MCF 10A (cell line): ENCODE data around the gene TAPBP. TPM values are rescaled to one million over a fixed set of nuclear protein-coding genes. Genes with fewer than 3 reads are reported as not detected.

ENCODE experiments used
- BruUV-seq: library from RNA; stranded (reverse); fragments of 400-500 nt; replicated peaks from 2 replicates; lab custom pipeline; 2021; lab: Mats Ljungman, UMichigan
- CTCF ChIA-PET: fragments of 300-600 bp; sonication (Branson Sonifier 250); formaldehyde crosslinking; extraction: SDS; loops from one replicate; lab custom pipeline; 2021; ENCODE audit warnings: antibody characterized with exemption, inconsistent platforms; lab: Yijun Ruan, JAX
- POLR2A ChIA-PET: fragments of 300-600, 350-650 bp; sonication (Branson Sonifier 250); formaldehyde crosslinking; extraction: SDS; loops from one replicate; lab custom pipeline; 2020; ENCODE audit warnings: antibody characterized with exemption, inconsistent platforms; lab: Yijun Ruan, JAX
- DNase-seq: peaks from one replicate; pipeline ENCODE4 v3.0.0-alpha.2; 2018; ENCODE audit not compliant: unreplicated experiment
- H3K27ac Mint-ChIP-seq: one replicate; pipeline ENCODE4 v1.8.0; 2022; ENCODE audit warnings: mild to moderate bottlenecking, low read depth, mixed read lengths; ENCODE audit not compliant: unreplicated experiment
- H3K27me3 Mint-ChIP-seq: one replicate; pipeline ENCODE4 v1.8.0; 2022; ENCODE audit warnings: mixed read lengths; ENCODE audit not compliant: insufficient read depth, unreplicated experiment
- H3K36me3 Mint-ChIP-seq: one replicate; pipeline ENCODE4 v1.8.0; 2022; ENCODE audit warnings: mild to moderate bottlenecking, moderate library complexity, mixed read lengths; ENCODE audit not compliant: insufficient read depth, unreplicated experiment
- H3K4me1 Mint-ChIP-seq: one replicate; pipeline ENCODE4 v1.8.0; 2022; ENCODE audit warnings: mixed read lengths; ENCODE audit not compliant: insufficient read depth, unreplicated experiment
- H3K4me3 Mint-ChIP-seq: one replicate; pipeline ENCODE4 v1.8.0; 2022; ENCODE audit warnings: mild to moderate bottlenecking, moderate library complexity, mixed read lengths; ENCODE audit not compliant: unreplicated experiment
- H3K9me3 Mint-ChIP-seq: one replicate; pipeline ENCODE4 v1.8.0; 2022; ENCODE audit warnings: mixed read lengths; ENCODE audit not compliant: unreplicated experiment
- CTCF ChIP-seq: fragments of 200-600 bp; IDR thresholded peaks from one replicate; pipeline ENCODE4 v1.8.0; 2022; ENCODE audit warnings: antibody characterized with exemption, mild to moderate bottlenecking; ENCODE audit not compliant: unreplicated experiment
- intact Hi-C: fragments of 100-400 bp; cut with micrococcal nuclease; formaldehyde crosslinking; loops from 2 replicates; pipeline ENCODE4 v1.14.1; 2022
- total RNA-seq: library from RNA; stranded (reverse); gene quantifications from 2 replicates; pipeline ENCODE4 v1.2.3, GENCODE V29; 2022

TAPBP gene
- total RNA-seq, 1 experiment from 2014 or later = 84.9 TPM

- no peaks in the 10 kb centered on the region for H3K9me3 Mint-ChIP-seq
- H3K4me3 Mint-ChIP-seq = no peak overlapping the region
- H3K4me1 Mint-ChIP-seq = peaks cover 15% of the 10 kb centered on the region
- no TSS peak for BruUV-seq
- ChIA-PET CTCF (interaction anchor here (0.6 to 0.7 kb wide), 4 partner anchors 9 to 130 kb away, joined by 3 to 4 read pairs (median 3); partner anchors contain the start of gene WDR46), POLR2A (interaction anchor here (0.7 to 5.6 kb wide), 6 partner anchors 8 to 308 kb away, joined by 3 to 73 read pairs (median 8); partner anchors contain the start of genes PFDN6, RPS18, VPS52 and WDR46)
- peaks cover 61% of the 10 kb centered on the region for H3K36me3 Mint-ChIP-seq
- no peaks in the 10 kb centered on the region for H3K27me3 Mint-ChIP-seq
- no peak overlapping the region for H3K27ac Mint-ChIP-seq
- intact Hi-C loops = loop anchor here (1.0 to 5.0 kb wide), 3 partner anchors 19 to 127 kb away; partner anchors contain the start of gene RGL2
- peak; percentile 74 for DNase-seq
- peak; percentile 72 for TF ChIP-seq CTCF
Observed at GRCh38 chr6:33279971-33280511, 33.8 kb downstream of the TAPBP start.

GRCh38 chr6:33279257-33279695 is 34.6 kb downstream of the TAPBP start:
- no peak overlapping the region for H3K4me3 Mint-ChIP-seq
- no peaks in the 10 kb centered on the region for H3K27me3 Mint-ChIP-seq
- no peak overlapping the region for H3K27ac Mint-ChIP-seq
- ChIA-PET POLR2A (interaction anchor here (0.7 to 5.6 kb wide), 4 partner anchors 9 to 307 kb away, joined by 3 to 73 read pairs (median 19); partner anchors contain the start of genes PFDN6 and WDR46), CTCF (interaction anchor here (0.5 to 2.0 kb wide), 7 partner anchors 8 to 131 kb away, joined by 3 to 9 read pairs (median 3); partner anchors contain the start of genes RPS18, VPS52 and WDR46)
- TSS peak; percentile 30 for BruUV-seq
- no peak for DNase-seq
- H3K9me3 Mint-ChIP-seq = no peaks in the 10 kb centered on the region
- intact Hi-C loops = loop anchor here (2.0 kb wide), 1 partner anchor 20 kb away; the partner anchor contains the start of gene RGL2
- peaks cover 61% of the 10 kb centered on the region for H3K36me3 Mint-ChIP-seq
- H3K4me1 Mint-ChIP-seq = peaks cover 22% of the 10 kb centered on the region
- no peak for TF ChIP-seq CTCF

GRCh38 chr6:33278810-33279209 is 35.1 kb downstream of the TAPBP start:
- Mint-ChIP-seq H3K27ac (no peak overlapping the region), H3K4me3 (no peak overlapping the region), H3K27me3 (no peaks in the 10 kb centered on the region), H3K4me1 (peaks cover 25% of the 10 kb centered on the region), H3K9me3 (no peaks in the 10 kb centered on the region), H3K36me3 (peaks cover 61% of the 10 kb centered on the region)
- ChIA-PET CTCF (interaction anchor here (0.8 to 2.9 kb wide), 4 partner anchors 10 to 30 kb away, joined by 3 to 18 read pairs (median 6); partner anchors contain the start of genes PFDN6 and WDR46), POLR2A (interaction anchor here (0.9 to 5.6 kb wide), 6 partner anchors 10 to 307 kb away, joined by 4 to 73 read pairs (median 10); partner anchors contain the start of genes PFDN6, WDR46 and ZBTB22)
- BruUV-seq = no TSS peak
- no peak for TF ChIP-seq CTCF
- intact Hi-C loops = loop anchor here (2.0 kb wide), 1 partner anchor 20 kb away; the partner anchor contains the start of gene RGL2
- no peak for DNase-seq

GRCh38 chr6:33278392-33278741 is 35.5 kb downstream of the TAPBP start:
- Mint-ChIP-seq H3K4me1 (peaks cover 28% of the 10 kb centered on the region), H3K27ac (no peak overlapping the region), H3K36me3 (peaks cover 61% of the 10 kb centered on the region), H3K4me3 (no peak overlapping the region), H3K9me3 (no peaks in the 10 kb centered on the region), H3K27me3 (no peaks in the 10 kb centered on the region)
- no peak for TF ChIP-seq CTCF
- DNase-seq = no peak
- BruUV-seq = no TSS peak
- ChIA-PET POLR2A (interaction anchor here (0.9 to 5.6 kb wide), 8 partner anchors 10 to 306 kb away, joined by 4 to 73 read pairs (median 10); partner anchors contain the start of genes PFDN6, RGL2, WDR46 and ZBTB22), CTCF (interaction anchor here (0.8 to 2.9 kb wide), 5 partner anchors 10 to 30 kb away, joined by 3 to 18 read pairs (median 4); partner anchors contain the start of genes PFDN6 and WDR46)
- intact Hi-C loops = loop anchor here (2.0 kb wide), 1 partner anchor 20 kb away; the partner anchor contains the start of gene RGL2
